Natural killer cell treated with Interleukin-12 subunit alpha and Interleukin-12 subunit beta and Interleukin-15 and Interleukin-18, amount 100 ng/mL, for 72 hours (primary cell): ENCODE results near the gene ATM. TPM values are rescaled to one million over a fixed set of nuclear protein-coding genes. Genes with fewer than 3 reads are reported as not detected.

ENCODE experiments used
- ATAC-seq, 2 donors: fragments of 150-1000 bp; cut with Tn5 transposase in 1 of 2; sonication (Bioruptor Pico), chemical (Tn5 transposase) in 1 of 2; 2 replicates each; pipeline ENCODE4 v1.10.0; 2021
- DNase-seq: peaks from one replicate; pipeline ENCODE4 v3.0.0; 2022; ENCODE audit warnings: low spot score
- H3K27ac Mint-ChIP-seq, 2 donors: 1 replicate in 1 of 2; 2 replicates in 1 of 2; pipeline ENCODE4 v1.8.0; 2022; ENCODE audit warnings: mixed read lengths in 2 of 2, mild to moderate bottlenecking in 1 of 2, moderate library complexity in 1 of 2
- H3K27me3 Mint-ChIP-seq, 2 donors: 1 replicate in 1 of 2; 2 replicates in 1 of 2; pipeline ENCODE4 v1.8.0; 2022; ENCODE audit warnings: mixed read lengths in 2 of 2
- H3K36me3 Mint-ChIP-seq: one replicate; pipeline ENCODE4 v1.8.0; 2022; ENCODE audit warnings: mixed read lengths
- H3K4me1 Mint-ChIP-seq, 2 donors: 1 replicate in 1 of 2; 2 replicates in 1 of 2; pipeline ENCODE4 v1.8.0; 2022; ENCODE audit warnings: low read depth in 2 of 2, mixed read lengths in 2 of 2, mild to moderate bottlenecking in 1 of 2
- H3K4me3 Mint-ChIP-seq: one replicate; pipeline ENCODE4 v1.8.0; 2022; ENCODE audit warnings: mixed read lengths
- H3K9me3 Mint-ChIP-seq: 2 replicates; pipeline ENCODE4 v1.8.0; 2022; ENCODE audit warnings: mixed read lengths
- total RNA-seq, 2 donors: library from RNA; stranded (reverse); gene quantifications; one replicate each; pipeline ENCODE4 v1.2.3, GENCODE V29; 2022

The ATM gene
- total RNA-seq, 2 donors from 2014 or later, result 86.4 to 107 TPM

- Mint-ChIP-seq H3K27ac (peak overlapping the region; percentile 45 to 68), H3K36me3 (peaks cover 10% of the 10 kb centered on the region)
Measured at GRCh38 chr11:108322666-108323065, 99.8 kb downstream of the ATM start.

GRCh38 chr11:108324587-108324986, 101.7 kb downstream of the ATM start:
- Mint-ChIP-seq H3K27ac (peak overlapping the region in 1 of 2 donors; percentile 45), H3K4me3 (no peak overlapping the region), H3K36me3 (peaks cover 15% of the 10 kb centered on the region), H3K27me3 (no peaks in the 10 kb centered on the region), H3K9me3 (no peaks in the 10 kb centered on the region), H3K4me1 (peaks cover 0 to 3% of the 10 kb centered on the region in 2 donors)
- ATAC-seq (no peak), DNase-seq (no peak)

More at GRCh38 chr11:108322666-108323065, 99.8 kb downstream of the ATM start:
- Mint-ChIP-seq H3K4me1 (peaks cover 0 to 3% of the 10 kb centered on the region in 2 donors), H3K27me3 (no peaks in the 10 kb centered on the region), H3K9me3 (no peaks in the 10 kb centered on the region), H3K4me3 (no peak overlapping the region)
- DNase-seq (no peak), ATAC-seq (no peak)

- no peaks in the 10 kb centered on the region for H3K27me3 Mint-ChIP-seq
- no peaks in the 10 kb centered on the region for H3K9me3 Mint-ChIP-seq
- no peak overlapping the region for H3K4me3 Mint-ChIP-seq
- peaks cover 10% of the 10 kb centered on the region for H3K36me3 Mint-ChIP-seq
- no peak for ATAC-seq
- peak overlapping the region in 1 of 2 donors; percentile 2 for H3K27ac Mint-ChIP-seq
- DNase-seq, result no peak
- H3K4me1 Mint-ChIP-seq, result peaks cover 0 to 3% of the 10 kb centered on the region in 2 donors
Measured at GRCh38 chr11:108333403-108333899, 110.6 kb downstream of the ATM start.

- Mint-ChIP-seq H3K4me3 (no peak overlapping the region), H3K4me1 (peaks cover 0 to 9% of the 10 kb centered on the region in 2 donors), H3K27ac (peak overlapping the region in 1 of 2 donors; percentile 7), H3K27me3 (no peaks in the 10 kb centered on the region), H3K36me3 (peaks cover 10% of the 10 kb centered on the region), H3K9me3 (no peaks in the 10 kb centered on the region)
- ATAC-seq (no peak), DNase-seq (no peak)
Measured at GRCh38 chr11:108338750-108339149, 115.9 kb downstream of the ATM start.

DNA sequence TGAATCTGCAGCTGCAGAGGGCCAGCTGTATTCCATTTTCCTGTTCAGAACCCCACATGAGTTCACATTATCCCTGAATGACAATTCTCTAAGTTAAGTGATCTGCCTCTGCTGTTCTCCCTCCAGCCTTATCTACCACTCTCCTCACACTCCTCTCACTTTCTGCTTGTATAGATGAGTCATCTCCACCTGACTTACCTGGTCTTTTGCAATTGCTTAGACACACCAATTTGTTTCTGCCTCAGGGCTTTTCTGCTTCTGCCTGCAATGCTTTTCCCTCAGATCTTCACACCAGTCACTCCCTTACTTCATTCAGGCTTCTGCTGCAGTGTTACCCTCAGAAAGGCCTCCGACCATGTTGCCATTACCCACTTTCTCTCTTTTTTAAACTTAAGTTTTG, 118.1 kb downstream of the ATM start:
- ATAC-seq, result no peak
- no peaks in the 10 kb centered on the region for H3K36me3 Mint-ChIP-seq
- DNase-seq, result no peak
- H3K4me3 Mint-ChIP-seq, result no peak overlapping the region
- no peaks in the 10 kb centered on the region for H3K27me3 Mint-ChIP-seq
- peak overlapping the region in 1 of 2 donors; percentile 3 for H3K27ac Mint-ChIP-seq
- H3K9me3 Mint-ChIP-seq, result no peaks in the 10 kb centered on the region
- H3K4me1 Mint-ChIP-seq, result peaks cover 12 to 14% of the 10 kb centered on the region in 2 donors

GRCh38 chr11:108341654-108342053, 118.8 kb downstream of the ATM start:
- Mint-ChIP-seq H3K4me3 (no peak overlapping the region), H3K27ac (no peak overlapping the region), H3K27me3 (no peaks in the 10 kb centered on the region), H3K36me3 (no peaks in the 10 kb centered on the region), H3K4me1 (peaks cover 12 to 14% of the 10 kb centered on the region in 2 donors), H3K9me3 (no peaks in the 10 kb centered on the region)
- ATAC-seq (no peak), DNase-seq (no peak)

DNA sequence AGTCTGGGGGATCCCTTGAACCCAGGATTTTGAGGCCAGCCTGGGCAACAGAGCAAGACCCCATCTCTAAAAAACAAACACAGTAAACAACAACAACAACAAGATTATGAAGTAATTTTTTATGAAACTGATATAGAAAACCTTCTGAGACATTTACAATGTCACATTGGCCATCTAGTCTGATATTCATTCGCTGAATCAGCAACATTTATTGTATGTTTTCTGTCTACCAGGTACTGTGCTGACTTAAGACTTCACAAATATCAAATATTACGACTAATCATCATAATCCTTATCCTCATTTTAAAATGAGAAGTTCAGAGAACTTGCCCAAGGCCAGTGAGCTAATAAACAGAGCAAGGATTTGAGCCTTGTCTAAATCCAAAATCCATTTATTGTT, 120.8 kb downstream of the ATM start:
- H3K4me1 Mint-ChIP-seq, result peaks cover 14 to 17% of the 10 kb centered on the region in 2 donors
- H3K4me3 Mint-ChIP-seq, result no peak overlapping the region
- H3K27ac Mint-ChIP-seq, result peak overlapping the region in 1 of 2 donors; percentile 1
- peaks cover 5% of the 10 kb centered on the region for H3K36me3 Mint-ChIP-seq
- H3K9me3 Mint-ChIP-seq, result no peaks in the 10 kb centered on the region
- no peak for DNase-seq
- no peak for ATAC-seq
- H3K27me3 Mint-ChIP-seq, result no peaks in the 10 kb centered on the region

GRCh38 chr11:108345767-108346166, 122.9 kb downstream of the ATM start:
- peaks cover 14% of the 10 kb centered on the region for H3K36me3 Mint-ChIP-seq

GRCh38 chr11:108346451-108346850, 123.6 kb downstream of the ATM start:
- no peak overlapping the region for H3K27ac Mint-ChIP-seq
- H3K9me3 Mint-ChIP-seq, result no peaks in the 10 kb centered on the region
- H3K4me3 Mint-ChIP-seq, result no peak overlapping the region
- H3K36me3 Mint-ChIP-seq, result peaks cover 14% of the 10 kb centered on the region
- peaks cover 8 to 17% of the 10 kb centered on the region in 2 donors for H3K4me1 Mint-ChIP-seq
- H3K27me3 Mint-ChIP-seq, result no peaks in the 10 kb centered on the region
- no peak for DNase-seq
- ATAC-seq, result no peak

More at GRCh38 chr11:108345767-108346166, 122.9 kb downstream of the ATM start:
- H3K4me1 Mint-ChIP-seq, result peaks cover 10 to 17% of the 10 kb centered on the region in 2 donors
- no peak overlapping the region for H3K27ac Mint-ChIP-seq
- H3K4me3 Mint-ChIP-seq, result no peak overlapping the region
- DNase-seq, result no peak
- ATAC-seq, result no peak
- H3K27me3 Mint-ChIP-seq, result no peaks in the 10 kb centered on the region
- H3K9me3 Mint-ChIP-seq, result no peaks in the 10 kb centered on the region

- Mint-ChIP-seq H3K27me3 (no peaks in the 10 kb centered on the region), H3K4me1 (peaks cover 0 to 5% of the 10 kb centered on the region in 2 donors), H3K4me3 (no peak overlapping the region), H3K36me3 (peaks cover 33% of the 10 kb centered on the region), H3K9me3 (no peaks in the 10 kb centered on the region), H3K27ac (no peak overlapping the region)
- DNase-seq, result no peak
- no peak for ATAC-seq
Measured at GRCh38 chr11:108351468-108351867, 128.6 kb downstream of the ATM start.

GRCh38 chr11:108364159-108364558, 141.3 kb downstream of the ATM start:
- H3K27ac Mint-ChIP-seq, result peak overlapping the region in 1 of 2 donors; percentile 38
- H3K9me3 Mint-ChIP-seq, result peaks cover 5% of the 10 kb centered on the region
- H3K4me3 Mint-ChIP-seq, result no peak overlapping the region
- DNase-seq (no peak), ATAC-seq (no peak)
- no peaks in the 10 kb centered on the region for H3K27me3 Mint-ChIP-seq
- peaks cover 0 to 4% of the 10 kb centered on the region in 2 donors for H3K4me1 Mint-ChIP-seq
- H3K36me3 Mint-ChIP-seq, result peaks cover 5% of the 10 kb centered on the region

GRCh38 chr11:108368134-108368533, 145.3 kb downstream of the ATM start:
- no peak overlapping the region for H3K27ac Mint-ChIP-seq
- H3K36me3 Mint-ChIP-seq, result peaks cover 5% of the 10 kb centered on the region

GRCh38 chr11:108369064-108369463, 146.2 kb downstream of the ATM start:
- DNase-seq (no peak), ATAC-seq (no peak)
- H3K27ac Mint-ChIP-seq, result no peak overlapping the region
- no peaks in the 10 kb centered on the region for H3K4me1 Mint-ChIP-seq
- no peak overlapping the region for H3K4me3 Mint-ChIP-seq
- H3K9me3 Mint-ChIP-seq, result no peaks in the 10 kb centered on the region
- H3K36me3 Mint-ChIP-seq, result peaks cover 5% of the 10 kb centered on the region
- H3K27me3 Mint-ChIP-seq, result no peaks in the 10 kb centered on the region

More at GRCh38 chr11:108368134-108368533, 145.3 kb downstream of the ATM start:
- Mint-ChIP-seq H3K4me3 (no peak overlapping the region), H3K9me3 (no peaks in the 10 kb centered on the region), H3K27me3 (no peaks in the 10 kb centered on the region), H3K4me1 (no peaks in the 10 kb centered on the region)
- no peak for DNase-seq
- no peak for ATAC-seq

DNA sequence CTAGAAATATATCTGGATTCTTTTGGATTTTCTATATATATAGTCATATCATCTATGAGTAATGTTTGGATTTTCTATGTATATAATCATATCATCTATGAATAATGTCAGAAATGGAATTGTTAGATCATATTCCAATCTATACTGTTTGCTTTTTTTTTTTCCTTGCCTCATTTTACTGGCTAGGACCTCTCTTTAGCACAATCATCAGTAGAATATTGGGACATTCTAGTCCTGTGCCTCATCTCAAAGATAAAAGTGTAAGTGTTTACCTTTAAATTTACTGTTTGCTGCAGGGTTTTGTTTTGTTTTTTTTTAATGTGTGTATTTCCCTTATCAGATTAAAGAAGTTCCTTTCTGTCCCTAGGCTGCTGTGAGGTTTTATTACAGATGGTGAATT, 147.4 kb downstream of the ATM start:
- peaks cover 3% of the 10 kb centered on the region for H3K9me3 Mint-ChIP-seq
- H3K4me3 Mint-ChIP-seq, result no peak overlapping the region
- no peak for DNase-seq
- H3K27ac Mint-ChIP-seq, result no peak overlapping the region
- H3K4me1 Mint-ChIP-seq, result no peaks in the 10 kb centered on the region
- peaks cover 11% of the 10 kb centered on the region for H3K36me3 Mint-ChIP-seq
- ATAC-seq, result no peak
- H3K27me3 Mint-ChIP-seq, result no peaks in the 10 kb centered on the region

DNA sequence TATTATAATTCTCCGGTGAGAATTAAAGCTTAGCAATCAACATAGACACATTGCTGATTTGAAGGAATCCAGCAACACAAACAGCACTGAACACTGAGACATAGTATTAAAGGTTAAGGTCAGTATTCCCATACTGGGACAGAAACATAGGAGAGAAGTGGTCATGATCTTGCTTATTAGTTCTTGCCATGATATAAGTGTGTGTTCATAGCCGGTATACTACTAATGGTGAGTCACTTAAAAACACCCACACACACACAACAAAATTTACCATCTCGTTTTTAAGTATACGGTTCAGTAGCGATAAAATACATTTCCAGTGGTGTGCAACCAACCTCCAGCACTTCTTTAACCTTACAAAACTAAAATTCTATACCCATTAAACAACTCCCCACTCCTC, 148.1 kb downstream of the ATM start:
- DNase-seq (no peak), ATAC-seq (no peak)
- Mint-ChIP-seq H3K27me3 (no peaks in the 10 kb centered on the region), H3K4me3 (no peak overlapping the region), H3K9me3 (peaks cover 3% of the 10 kb centered on the region), H3K36me3 (peaks cover 11% of the 10 kb centered on the region), H3K27ac (no peak overlapping the region), H3K4me1 (no peaks in the 10 kb centered on the region)
